GM23338 (cell line): ENCODE measurements around the gene CMIP. TPM values are rescaled to one million over a fixed set of nuclear protein-coding genes. Genes with fewer than 3 reads are reported as not detected.

Experiments
- ATAC-seq: fragments of 200-7000 bp; cut with Tn5 transposase; 3 replicates; pipeline ENCODE4 v1.9.1; 2020
- DNase-seq: peaks from one replicate; pipeline ENCODE4 v3.0.0-alpha.2; 2015; ENCODE audit warnings: low spot score
- H2AFZ ChIP-seq: fragments of 200-600 bp; sonication (generic); 2 replicates; pipeline ENCODE4 v1.8.0; 2016; ENCODE audit warnings: antibody characterized with exemption, mild to moderate bottlenecking, moderate library complexity
- H3F3A ChIP-seq: fragments of 200-600 bp; sonication (generic); replicated peaks from 2 replicates; pipeline ENCODE4 v1.8.0; 2017; ENCODE audit warnings: antibody characterized with exemption, mixed run types, low read depth
- H3K27ac ChIP-seq: fragments of 200-600 bp; sonication (generic); 2 replicates; pipeline ENCODE4 v1.6.1; 2016; ENCODE audit warnings: low read depth
- H3K27me3 ChIP-seq: fragments of 200-600 bp; sonication (generic); 2 replicates; pipeline ENCODE4 v1.8.0; 2016; ENCODE audit warnings: mild to moderate bottlenecking, mixed run types, moderate library complexity; ENCODE audit not compliant: insufficient read depth
- H3K36me3 ChIP-seq: fragments of 200-600 bp; sonication (generic); 2 replicates; pipeline ENCODE4 v1.8.0; 2016; ENCODE audit warnings: mild to moderate bottlenecking; ENCODE audit not compliant: insufficient read depth
- H3K4me1 ChIP-seq: fragments of 200-600 bp; sonication (generic); 2 replicates; pipeline ENCODE4 v1.8.0; 2016; ENCODE audit warnings: mild to moderate bottlenecking, moderate library complexity; ENCODE audit not compliant: insufficient read depth
- H3K4me2 ChIP-seq: fragments of 200-600 bp; sonication (generic); 2 replicates; pipeline ENCODE4 v1.7.1; 2017; ENCODE audit warnings: mixed run types
- H3K4me3 ChIP-seq: fragments of 200-600 bp; sonication (generic); 2 replicates; pipeline ENCODE4 v1.6.1; 2016; ENCODE audit warnings: mixed run types
- H3K79me2 ChIP-seq: fragments of 200-600 bp; sonication (generic); replicated peaks from 2 replicates; pipeline ENCODE4 v1.8.0; 2017; ENCODE audit warnings: mild to moderate bottlenecking; ENCODE audit not compliant: insufficient read depth
- H3K9me2 ChIP-seq: fragments of 200-600 bp; sonication (generic); 2 replicates; pipeline ENCODE4 v1.8.0; 2017; ENCODE audit not compliant: insufficient read depth
- H4K20me1 ChIP-seq: fragments of 200-600 bp; sonication (generic); replicated peaks from 2 replicates; pipeline ENCODE4 v1.8.0; 2017; ENCODE audit warnings: mild to moderate bottlenecking; ENCODE audit not compliant: insufficient read depth
- H3K27ac Mint-ChIP-seq: 2 replicates; pipeline ENCODE4 v1.8.0; 2020; ENCODE audit warnings: inconsistent platforms, mild to moderate bottlenecking, moderate library complexity, mixed read lengths
- H3K27me3 Mint-ChIP-seq: 3 replicates; pipeline ENCODE4 v1.8.0; 2022; ENCODE audit warnings: low read depth, mild to moderate bottlenecking, moderate library complexity, mixed read lengths, inconsistent platforms; ENCODE audit not compliant: insufficient read depth, poor library complexity
- H3K36me3 Mint-ChIP-seq: 3 replicates; pipeline ENCODE4 v1.8.0; 2021; ENCODE audit warnings: low read depth, mild to moderate bottlenecking, inconsistent platforms, moderate library complexity, mixed read lengths
- H3K4me1 Mint-ChIP-seq: 3 replicates; pipeline ENCODE4 v1.8.0; 2020; ENCODE audit warnings: mild to moderate bottlenecking, inconsistent platforms, mixed read lengths
- H3K4me3 Mint-ChIP-seq: 3 replicates; pipeline ENCODE4 v1.8.0; 2021; ENCODE audit warnings: moderate library complexity, mild to moderate bottlenecking, inconsistent platforms, mixed read lengths
- H3K9me3 Mint-ChIP-seq: 3 replicates; pipeline ENCODE4 v1.8.0; 2020; ENCODE audit warnings: moderate library complexity, mild to moderate bottlenecking, inconsistent platforms, mixed read lengths
- CREB1 ChIP-seq: fragments of 250-450 bp; sonication (Bioruptor Pico); IDR thresholded peaks from 2 replicates; pipeline ENCODE4 v1.5.0; 2020; ENCODE audit warnings: low read depth, mild to moderate bottlenecking, moderate library complexity
- EZH2 ChIP-seq: fragments of 200-600 bp; sonication (generic); IDR thresholded peaks from one replicate; pipeline ENCODE4 v1.8.0; 2017; ENCODE audit warnings: antibody characterized with exemption, mild to moderate bottlenecking, low read depth; ENCODE audit not compliant: unreplicated experiment
- EZH2phosphoT487 ChIP-seq: fragments of 200-600 bp; sonication (generic); IDR thresholded peaks from one replicate; pipeline ENCODE4 v1.8.1; 2018; ENCODE audit warnings: antibody characterized with exemption; ENCODE audit not compliant: unreplicated experiment
- JUNB ChIP-seq: IDR thresholded peaks from one replicate; pipeline ENCODE4 v1.6.1; 2016; ENCODE audit warnings: antibody characterized with exemption; ENCODE audit not compliant: unreplicated experiment
- NANOG ChIP-seq: IDR thresholded peaks from 2 replicates; pipeline ENCODE4 v1.6.1; 2016; ENCODE audit warnings: antibody characterized with exemption, borderline replicate concordance
- POLR2AphosphoS5 ChIP-seq: IDR thresholded peaks from 2 replicates; pipeline ENCODE4 v1.6.1; 2016; ENCODE audit warnings: antibody characterized with exemption, low read depth
- STAT1 ChIP-seq: IDR thresholded peaks from one replicate; pipeline ENCODE4 v1.6.1; 2016; ENCODE audit warnings: antibody characterized with exemption; ENCODE audit not compliant: unreplicated experiment
- ZNF114 ChIP-seq: fragments of 250-450 bp; sonication (Bioruptor Pico); IDR thresholded peaks from 2 replicates; pipeline ENCODE4 v1.5.0; 2020; ENCODE audit warnings: mild to moderate bottlenecking, moderate library complexity
- ZNF331 ChIP-seq: fragments of 250-450 bp; sonication (Bioruptor Pico); IDR thresholded peaks from 2 replicates; pipeline ENCODE4 v1.5.0; 2020; ENCODE audit warnings: low read depth, mild to moderate bottlenecking, moderate library complexity
- polyA plus RNA-seq: library from polyadenylated mRNA; unstranded; fragments of >200 nt; fragmentation: Nextera tagmentation; extraction: Ambion mirVana; gene quantifications from 2 replicates; pipeline ENCODE4 v1.2.1, GENCODE V29; 2016
- total RNA-seq: library from RNA; depleted of rRNA; stranded (reverse); fragments of >200 nt; shearing (Covaris generic); gene quantifications from 2 replicates; pipeline ENCODE4 v1.2.3, GENCODE V29; 2014
- TF ChIP-seq, protein P1 (sequence below), 2 experiments: fragments of 200-600 bp in 1 of 2; sonication (generic) in 1 of 2; conservative IDR thresholded peaks; 2 replicates each; pipeline versions ENCODE4 v1.5.1 to v1.6.1; 2016 to 2017; ENCODE audit warnings: antibody characterized with exemption in 2 of 2, low read depth in 2 of 2, mild to moderate bottlenecking in 2 of 2, moderate library complexity in 1 of 2
- TF ChIP-seq, protein P2 (sequence below): fragments of 250-450 bp; sonication (Bioruptor Pico); IDR thresholded peaks from 2 replicates; pipeline ENCODE4 v1.5.0; 2020; ENCODE audit warnings: mild to moderate bottlenecking, moderate library complexity
- TF ChIP-seq, protein P3 (sequence below): IDR thresholded peaks from one replicate; pipeline ENCODE4 v1.6.1; 2018; ENCODE audit warnings: antibody characterized with exemption; ENCODE audit not compliant: unreplicated experiment
- TF ChIP-seq, protein P4 (sequence below): IDR thresholded peaks from 2 replicates; pipeline ENCODE4 v1.6.1; 2016; ENCODE audit warnings: antibody characterized with exemption

CMIP gene
- total and polyA plus RNA-seq, 2 experiments from 2014 or later, result 9.5 to 62.3 TPM

DNA sequence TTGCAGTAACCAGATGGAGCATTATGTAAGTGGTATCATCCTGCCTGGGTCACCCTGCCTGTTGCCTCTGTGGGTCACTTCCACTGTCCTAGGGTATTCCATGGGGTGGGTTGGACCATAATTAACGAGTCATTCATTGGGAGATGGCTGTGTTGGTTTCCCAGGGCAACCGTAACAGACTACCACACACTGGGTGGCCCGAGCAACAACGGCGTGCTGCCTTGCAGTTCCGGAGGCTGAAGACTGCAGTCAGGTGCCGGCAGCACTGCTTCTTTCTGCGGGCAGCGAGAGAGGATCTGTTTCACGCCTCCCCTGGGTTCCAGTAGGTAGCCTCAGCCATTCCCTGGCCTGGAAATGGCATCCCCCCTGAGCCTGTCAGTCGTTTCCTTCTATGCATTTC, 28.9 kb upstream of the CMIP start:
- no peaks in the 10 kb centered on the region for H3F3A ChIP-seq
- peaks cover 7% of the 10 kb centered on the region for H3K27me3 Mint-ChIP-seq
- H3K9me2 ChIP-seq, result no peaks in the 10 kb centered on the region
- peaks cover 26% of the 10 kb centered on the region for H3K4me1 Mint-ChIP-seq
- no peaks in the 10 kb centered on the region for H3K36me3 Mint-ChIP-seq
- no peaks in the 10 kb centered on the region for H3K36me3 ChIP-seq
- no peak overlapping the region for H2AFZ ChIP-seq
- H3K4me1 ChIP-seq, result peaks cover 26% of the 10 kb centered on the region
- no peaks in the 10 kb centered on the region for H3K27me3 ChIP-seq
- no peaks in the 10 kb centered on the region for H4K20me1 ChIP-seq
- no peak overlapping the region for H3K4me2 ChIP-seq
- TF ChIP-seq, protein P1, sequence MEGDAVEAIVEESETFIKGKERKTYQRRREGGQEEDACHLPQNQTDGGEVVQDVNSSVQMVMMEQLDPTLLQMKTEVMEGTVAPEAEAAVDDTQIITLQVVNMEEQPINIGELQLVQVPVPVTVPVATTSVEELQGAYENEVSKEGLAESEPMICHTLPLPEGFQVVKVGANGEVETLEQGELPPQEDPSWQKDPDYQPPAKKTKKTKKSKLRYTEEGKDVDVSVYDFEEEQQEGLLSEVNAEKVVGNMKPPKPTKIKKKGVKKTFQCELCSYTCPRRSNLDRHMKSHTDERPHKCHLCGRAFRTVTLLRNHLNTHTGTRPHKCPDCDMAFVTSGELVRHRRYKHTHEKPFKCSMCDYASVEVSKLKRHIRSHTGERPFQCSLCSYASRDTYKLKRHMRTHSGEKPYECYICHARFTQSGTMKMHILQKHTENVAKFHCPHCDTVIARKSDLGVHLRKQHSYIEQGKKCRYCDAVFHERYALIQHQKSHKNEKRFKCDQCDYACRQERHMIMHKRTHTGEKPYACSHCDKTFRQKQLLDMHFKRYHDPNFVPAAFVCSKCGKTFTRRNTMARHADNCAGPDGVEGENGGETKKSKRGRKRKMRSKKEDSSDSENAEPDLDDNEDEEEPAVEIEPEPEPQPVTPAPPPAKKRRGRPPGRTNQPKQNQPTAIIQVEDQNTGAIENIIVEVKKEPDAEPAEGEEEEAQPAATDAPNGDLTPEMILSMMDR (conservative IDR thresholded peaks at IDR 0.05; ENCODE audit: low read depth in 2 of 2), result no peak
- TF ChIP-seq ZNF331, result no peak
- no peak for TF ChIP-seq JUNB
- no peak for TF ChIP-seq EZH2phosphoT487
- TF ChIP-seq STAT1, result no peak
- no peak for TF ChIP-seq EZH2
- TF ChIP-seq ZNF114, result no peak
- TF ChIP-seq CREB1 (CRISPR knock-in tag), result no peak
- TF ChIP-seq POLR2AphosphoS5, result no peak
- TF ChIP-seq, protein P2, sequence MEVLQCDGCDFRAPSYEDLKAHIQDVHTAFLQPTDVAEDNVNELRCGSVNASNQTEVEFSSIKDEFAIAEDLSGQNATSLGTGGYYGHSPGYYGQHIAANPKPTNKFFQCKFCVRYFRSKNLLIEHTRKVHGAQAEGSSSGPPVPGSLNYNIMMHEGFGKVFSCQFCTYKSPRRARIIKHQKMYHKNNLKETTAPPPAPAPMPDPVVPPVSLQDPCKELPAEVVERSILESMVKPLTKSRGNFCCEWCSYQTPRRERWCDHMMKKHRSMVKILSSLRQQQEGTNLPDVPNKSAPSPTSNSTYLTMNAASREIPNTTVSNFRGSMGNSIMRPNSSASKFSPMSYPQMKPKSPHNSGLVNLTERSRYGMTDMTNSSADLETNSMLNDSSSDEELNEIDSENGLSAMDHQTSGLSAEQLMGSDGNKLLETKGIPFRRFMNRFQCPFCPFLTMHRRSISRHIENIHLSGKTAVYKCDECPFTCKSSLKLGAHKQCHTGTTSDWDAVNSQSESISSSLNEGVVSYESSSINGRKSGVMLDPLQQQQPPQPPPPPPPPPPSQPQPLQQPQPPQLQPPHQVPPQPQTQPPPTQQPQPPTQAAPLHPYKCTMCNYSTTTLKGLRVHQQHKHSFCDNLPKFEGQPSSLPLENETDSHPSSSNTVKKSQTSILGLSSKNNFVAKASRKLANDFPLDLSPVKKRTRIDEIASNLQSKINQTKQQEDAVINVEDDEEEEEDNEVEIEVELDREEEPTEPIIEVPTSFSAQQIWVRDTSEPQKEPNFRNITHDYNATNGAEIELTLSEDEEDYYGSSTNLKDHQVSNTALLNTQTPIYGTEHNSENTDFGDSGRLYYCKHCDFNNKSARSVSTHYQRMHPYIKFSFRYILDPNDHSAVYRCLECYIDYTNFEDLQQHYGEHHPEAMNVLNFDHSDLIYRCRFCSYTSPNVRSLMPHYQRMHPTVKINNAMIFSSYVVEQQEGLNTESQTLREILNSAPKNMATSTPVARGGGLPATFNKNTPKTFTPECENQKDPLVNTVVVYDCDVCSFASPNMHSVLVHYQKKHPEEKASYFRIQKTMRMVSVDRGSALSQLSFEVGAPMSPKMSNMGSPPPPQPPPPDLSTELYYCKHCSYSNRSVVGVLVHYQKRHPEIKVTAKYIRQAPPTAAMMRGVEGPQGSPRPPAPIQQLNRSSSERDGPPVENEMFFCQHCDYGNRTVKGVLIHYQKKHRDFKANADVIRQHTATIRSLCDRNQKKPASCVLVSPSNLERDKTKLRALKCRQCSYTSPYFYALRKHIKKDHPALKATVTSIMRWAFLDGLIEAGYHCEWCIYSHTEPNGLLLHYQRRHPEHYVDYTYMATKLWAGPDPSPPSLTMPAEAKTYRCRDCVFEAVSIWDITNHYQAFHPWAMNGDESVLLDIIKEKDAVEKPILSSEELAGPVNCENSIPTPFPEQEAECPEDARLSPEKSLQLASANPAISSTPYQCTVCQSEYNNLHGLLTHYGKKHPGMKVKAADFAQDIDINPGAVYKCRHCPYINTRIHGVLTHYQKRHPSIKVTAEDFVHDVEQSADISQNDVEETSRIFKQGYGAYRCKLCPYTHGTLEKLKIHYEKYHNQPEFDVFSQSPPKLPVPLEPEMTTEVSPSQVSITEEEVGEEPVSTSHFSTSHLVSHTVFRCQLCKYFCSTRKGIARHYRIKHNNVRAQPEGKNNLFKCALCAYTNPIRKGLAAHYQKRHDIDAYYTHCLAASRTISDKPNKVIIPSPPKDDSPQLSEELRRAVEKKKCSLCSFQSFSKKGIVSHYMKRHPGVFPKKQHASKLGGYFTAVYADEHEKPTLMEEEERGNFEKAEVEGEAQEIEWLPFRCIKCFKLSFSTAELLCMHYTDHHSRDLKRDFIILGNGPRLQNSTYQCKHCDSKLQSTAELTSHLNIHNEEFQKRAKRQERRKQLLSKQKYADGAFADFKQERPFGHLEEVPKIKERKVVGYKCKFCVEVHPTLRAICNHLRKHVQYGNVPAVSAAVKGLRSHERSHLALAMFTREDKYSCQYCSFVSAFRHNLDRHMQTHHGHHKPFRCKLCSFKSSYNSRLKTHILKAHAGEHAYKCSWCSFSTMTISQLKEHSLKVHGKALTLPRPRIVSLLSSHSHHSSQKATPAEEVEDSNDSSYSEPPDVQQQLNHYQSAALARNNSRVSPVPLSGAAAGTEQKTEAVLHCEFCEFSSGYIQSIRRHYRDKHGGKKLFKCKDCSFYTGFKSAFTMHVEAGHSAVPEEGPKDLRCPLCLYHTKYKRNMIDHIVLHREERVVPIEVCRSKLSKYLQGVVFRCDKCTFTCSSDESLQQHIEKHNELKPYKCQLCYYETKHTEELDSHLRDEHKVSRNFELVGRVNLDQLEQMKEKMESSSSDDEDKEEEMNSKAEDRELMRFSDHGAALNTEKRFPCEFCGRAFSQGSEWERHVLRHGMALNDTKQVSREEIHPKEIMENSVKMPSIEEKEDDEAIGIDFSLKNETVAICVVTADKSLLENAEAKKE (CRISPR knock-in tag), result no peak
- no peak for TF ChIP-seq NANOG
- TF ChIP-seq, protein P3, sequence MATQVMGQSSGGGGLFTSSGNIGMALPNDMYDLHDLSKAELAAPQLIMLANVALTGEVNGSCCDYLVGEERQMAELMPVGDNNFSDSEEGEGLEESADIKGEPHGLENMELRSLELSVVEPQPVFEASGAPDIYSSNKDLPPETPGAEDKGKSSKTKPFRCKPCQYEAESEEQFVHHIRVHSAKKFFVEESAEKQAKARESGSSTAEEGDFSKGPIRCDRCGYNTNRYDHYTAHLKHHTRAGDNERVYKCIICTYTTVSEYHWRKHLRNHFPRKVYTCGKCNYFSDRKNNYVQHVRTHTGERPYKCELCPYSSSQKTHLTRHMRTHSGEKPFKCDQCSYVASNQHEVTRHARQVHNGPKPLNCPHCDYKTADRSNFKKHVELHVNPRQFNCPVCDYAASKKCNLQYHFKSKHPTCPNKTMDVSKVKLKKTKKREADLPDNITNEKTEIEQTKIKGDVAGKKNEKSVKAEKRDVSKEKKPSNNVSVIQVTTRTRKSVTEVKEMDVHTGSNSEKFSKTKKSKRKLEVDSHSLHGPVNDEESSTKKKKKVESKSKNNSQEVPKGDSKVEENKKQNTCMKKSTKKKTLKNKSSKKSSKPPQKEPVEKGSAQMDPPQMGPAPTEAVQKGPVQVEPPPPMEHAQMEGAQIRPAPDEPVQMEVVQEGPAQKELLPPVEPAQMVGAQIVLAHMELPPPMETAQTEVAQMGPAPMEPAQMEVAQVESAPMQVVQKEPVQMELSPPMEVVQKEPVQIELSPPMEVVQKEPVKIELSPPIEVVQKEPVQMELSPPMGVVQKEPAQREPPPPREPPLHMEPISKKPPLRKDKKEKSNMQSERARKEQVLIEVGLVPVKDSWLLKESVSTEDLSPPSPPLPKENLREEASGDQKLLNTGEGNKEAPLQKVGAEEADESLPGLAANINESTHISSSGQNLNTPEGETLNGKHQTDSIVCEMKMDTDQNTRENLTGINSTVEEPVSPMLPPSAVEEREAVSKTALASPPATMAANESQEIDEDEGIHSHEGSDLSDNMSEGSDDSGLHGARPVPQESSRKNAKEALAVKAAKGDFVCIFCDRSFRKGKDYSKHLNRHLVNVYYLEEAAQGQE, result no peak
- TF ChIP-seq, protein P4, sequence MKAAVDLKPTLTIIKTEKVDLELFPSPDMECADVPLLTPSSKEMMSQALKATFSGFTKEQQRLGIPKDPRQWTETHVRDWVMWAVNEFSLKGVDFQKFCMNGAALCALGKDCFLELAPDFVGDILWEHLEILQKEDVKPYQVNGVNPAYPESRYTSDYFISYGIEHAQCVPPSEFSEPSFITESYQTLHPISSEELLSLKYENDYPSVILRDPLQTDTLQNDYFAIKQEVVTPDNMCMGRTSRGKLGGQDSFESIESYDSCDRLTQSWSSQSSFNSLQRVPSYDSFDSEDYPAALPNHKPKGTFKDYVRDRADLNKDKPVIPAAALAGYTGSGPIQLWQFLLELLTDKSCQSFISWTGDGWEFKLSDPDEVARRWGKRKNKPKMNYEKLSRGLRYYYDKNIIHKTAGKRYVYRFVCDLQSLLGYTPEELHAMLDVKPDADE, result no peak
- H3K4me3 ChIP-seq, result no peak overlapping the region
- DNase-seq (peak; percentile 67), ATAC-seq (peak; percentile 85)
- no peaks in the 10 kb centered on the region for H3K9me3 Mint-ChIP-seq
- H3K27ac ChIP-seq, result peak overlapping the region; percentile 34; the same call in 1 of the 2 replicates
- H3K79me2 ChIP-seq, result no peaks in the 10 kb centered on the region
- H3K4me3 Mint-ChIP-seq, result no peak overlapping the region; the same call in 2 of the 3 replicates
- no peak overlapping the region for H3K27ac Mint-ChIP-seq
